HG03066 (cell line): ENCODE data around the gene NRCAM.
A peak's percentile ranks its signal among the peaks of the same experiment; 100 is the strongest.

Experiments
- ATAC-seq: cut with Tn5 transposase; IDR thresholded peaks from one replicate; pipeline ENCODE4 v1.9.1; 2021; ENCODE audit warnings: low read depth; ENCODE audit not compliant: unreplicated experiment

NRCAM gene

DNA sequence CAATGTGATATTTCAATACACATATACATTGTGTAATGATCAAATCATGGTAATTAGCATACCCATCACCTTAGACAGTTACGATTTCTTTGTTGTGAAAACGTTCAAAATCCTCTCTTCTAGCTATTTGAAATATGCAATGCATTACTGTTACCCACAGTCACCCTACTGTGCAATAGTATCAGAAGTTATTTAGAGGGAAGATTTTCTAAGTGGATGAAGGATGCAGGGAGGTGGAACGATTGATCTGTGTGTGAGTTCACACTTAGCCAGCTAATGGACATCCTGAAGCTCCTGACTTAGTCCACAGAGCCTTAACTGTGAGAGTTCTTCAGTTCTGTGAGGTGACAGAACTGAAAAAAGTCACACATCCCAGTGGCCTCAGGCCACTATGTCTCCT is 228.9 kb downstream of the NRCAM start:
- ATAC-seq = no peak

DNA sequence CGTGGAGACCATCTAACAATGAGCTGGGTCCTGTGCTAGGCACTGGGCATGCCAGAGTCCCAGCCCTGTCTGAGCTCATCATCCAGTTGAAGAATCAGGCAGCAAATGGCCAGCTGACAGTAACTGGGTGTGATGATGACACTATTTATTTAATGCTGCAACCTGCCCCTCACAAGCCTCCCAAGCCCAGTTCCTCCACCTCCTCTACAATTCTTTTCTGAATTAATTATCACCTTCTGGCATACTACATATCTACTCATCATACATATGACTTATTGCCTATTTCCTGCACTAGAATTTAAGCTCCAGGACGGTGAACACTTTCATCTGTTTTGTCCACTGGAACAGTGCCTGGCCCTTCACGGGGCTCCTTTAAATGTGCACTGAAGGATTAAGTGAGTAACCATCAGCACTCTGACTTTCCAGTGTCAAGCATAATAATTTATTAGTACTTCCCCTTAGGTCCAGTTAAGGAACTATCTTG is 229.4 kb downstream of the NRCAM start:
- no peak for ATAC-seq

DNA sequence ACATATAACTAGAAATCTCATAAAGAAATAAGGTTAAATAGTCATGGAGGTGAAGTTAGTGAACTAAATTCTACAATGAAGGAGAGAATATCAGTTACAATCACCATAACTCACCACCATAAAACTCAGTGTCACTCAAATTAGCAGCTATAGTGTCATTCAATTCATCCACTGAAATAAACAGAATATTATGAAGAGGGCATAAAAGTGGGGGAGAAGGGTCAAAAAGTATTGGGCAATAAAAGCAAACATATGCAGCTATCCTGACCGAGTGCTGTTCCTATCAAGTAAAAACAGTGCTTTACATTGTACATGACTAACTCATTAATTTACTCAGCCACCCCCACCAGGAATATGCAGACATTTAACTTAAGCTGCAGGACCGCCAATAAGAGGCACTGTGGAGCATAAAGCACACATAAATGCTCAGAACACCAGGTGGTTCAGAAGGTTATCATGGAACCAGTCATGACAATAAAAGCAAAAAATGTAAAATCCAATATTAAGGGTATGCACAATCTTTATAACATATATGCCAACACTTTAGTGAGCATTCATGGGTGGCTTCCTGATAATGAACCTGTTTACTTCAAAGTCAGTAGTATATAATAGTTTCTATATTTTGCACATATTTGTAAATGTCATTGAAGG is 230.6 kb downstream of the NRCAM start:
- ATAC-seq = no peak

DNA sequence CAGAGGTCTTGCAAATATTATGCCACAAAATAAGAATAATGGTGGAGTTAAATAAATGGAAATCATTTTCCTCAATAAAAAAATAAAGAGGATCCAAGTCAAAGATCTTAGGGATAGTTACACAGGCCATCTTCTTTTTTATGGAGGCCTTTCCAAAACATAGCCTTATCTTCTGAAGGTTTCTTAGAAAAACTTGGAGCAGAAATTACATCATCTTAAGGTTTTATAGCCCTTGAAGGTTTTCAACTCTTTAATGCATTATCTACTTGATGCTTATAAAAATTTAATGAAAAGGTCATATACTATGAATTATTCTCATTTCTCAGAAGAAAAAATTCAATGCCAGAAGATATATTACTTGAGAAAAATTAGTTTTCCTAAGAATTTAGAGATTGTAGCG is 231.8 kb downstream of the NRCAM start:
- ATAC-seq = no peak

DNA sequence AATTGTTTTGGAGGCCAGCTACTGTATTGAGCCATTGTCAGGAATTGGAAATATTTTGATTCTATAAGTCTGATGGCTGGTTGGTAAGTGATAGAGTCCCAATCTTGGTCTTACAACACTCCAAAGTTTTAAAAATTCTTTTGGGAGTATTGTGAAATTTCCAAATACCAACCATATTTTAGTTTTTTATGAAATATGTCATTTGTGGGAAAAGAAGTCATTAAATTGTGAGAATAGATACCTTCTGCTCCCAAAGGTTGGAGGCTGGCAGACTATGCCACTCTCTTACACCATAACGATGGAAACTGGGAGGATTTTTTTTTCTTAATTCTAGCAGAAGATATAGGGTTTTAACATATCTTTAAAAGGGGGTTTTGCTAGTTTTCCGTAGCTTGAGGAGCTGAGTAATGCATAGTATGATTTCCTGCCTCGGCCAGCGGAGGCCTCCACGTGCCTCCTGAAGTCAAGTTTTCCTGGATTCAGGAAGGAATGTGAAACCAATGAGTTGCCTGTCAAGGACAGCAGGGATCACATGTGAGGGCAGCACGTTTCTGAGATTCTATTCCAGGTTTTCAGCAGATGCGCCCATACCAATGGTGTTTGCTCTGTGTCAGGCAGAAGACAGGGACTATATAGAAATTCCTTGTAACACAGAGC is 233.9 kb downstream of the NRCAM start:
- ATAC-seq = no peak

DNA sequence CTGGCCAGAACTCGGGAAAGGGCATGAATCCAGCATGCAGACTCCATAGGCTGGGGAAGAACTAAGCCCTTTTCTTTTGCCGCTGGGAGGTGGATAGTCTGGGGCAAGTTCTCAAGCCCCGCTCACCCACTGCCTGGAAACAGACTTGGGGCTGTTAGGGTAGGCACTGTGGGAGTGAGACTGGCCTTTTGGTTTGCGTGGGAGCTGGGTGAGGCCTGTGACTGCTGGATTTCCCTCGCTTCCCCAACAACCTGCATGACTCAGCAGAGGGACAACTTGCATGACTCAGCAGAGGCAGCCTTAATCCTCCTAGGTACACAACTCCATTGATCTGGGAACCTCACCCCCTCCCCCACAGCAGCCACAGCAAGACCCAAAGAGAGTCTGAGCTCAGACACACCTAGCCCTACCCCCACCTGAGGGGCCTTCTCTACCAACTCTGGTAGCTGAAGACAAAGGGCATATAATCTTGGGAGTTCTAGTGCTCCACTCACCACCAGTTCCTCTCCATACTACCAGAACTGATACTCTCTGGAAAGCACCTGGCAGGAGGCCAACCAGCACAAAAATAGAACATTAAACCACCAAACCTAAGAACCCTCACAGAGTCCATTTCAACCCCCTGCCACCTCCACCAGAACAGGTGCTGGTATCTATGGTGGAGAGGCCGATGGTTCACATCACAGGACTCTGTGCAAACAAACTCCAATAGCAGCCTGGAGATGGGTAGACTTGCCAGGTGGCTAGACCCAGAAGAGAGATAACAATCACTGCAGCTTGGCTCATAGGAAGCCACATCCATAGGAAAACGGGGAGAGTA is 244.6 kb downstream of the NRCAM start:
- peak; percentile 64 for ATAC-seq

DNA sequence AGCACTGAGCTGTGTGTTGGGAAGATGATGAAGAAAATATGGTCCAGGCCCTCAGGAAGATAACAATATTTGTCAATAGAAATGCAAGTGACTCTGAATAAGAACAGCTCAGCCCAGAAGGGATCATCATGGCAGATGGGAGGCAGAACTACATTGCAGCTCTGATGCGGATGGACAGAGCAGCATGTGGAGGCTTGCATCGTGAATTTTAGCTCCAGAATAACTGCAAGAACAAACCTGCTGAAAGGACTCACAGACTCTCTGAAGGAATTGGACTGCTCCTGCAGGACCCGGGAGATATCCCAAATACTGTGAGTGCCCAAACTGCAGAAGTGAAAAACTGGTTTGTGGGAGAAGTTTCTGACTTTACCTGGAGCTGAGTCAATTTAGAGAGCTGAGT is 245.4 kb downstream of the NRCAM start:
- ATAC-seq = no peak

DNA sequence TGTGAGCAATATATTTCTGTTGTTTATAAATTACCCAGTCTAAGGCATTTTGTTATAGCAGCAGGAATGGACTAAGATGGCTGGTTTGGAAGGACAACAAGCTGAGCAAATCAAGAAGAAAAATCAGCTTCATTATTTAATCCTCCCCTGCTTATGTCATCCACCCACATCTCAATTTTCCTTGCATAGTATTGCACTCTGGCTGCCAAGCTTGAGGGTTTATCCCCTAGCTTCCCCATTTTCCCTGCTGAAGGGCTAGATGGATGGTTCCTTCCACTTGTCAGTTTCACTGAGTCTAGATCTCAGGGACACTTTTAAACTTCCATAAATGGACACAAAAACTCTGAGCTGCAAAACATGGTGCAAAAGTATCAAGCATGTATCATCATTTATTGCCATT is 250.9 kb downstream of the NRCAM start:
- ATAC-seq = no peak

DNA sequence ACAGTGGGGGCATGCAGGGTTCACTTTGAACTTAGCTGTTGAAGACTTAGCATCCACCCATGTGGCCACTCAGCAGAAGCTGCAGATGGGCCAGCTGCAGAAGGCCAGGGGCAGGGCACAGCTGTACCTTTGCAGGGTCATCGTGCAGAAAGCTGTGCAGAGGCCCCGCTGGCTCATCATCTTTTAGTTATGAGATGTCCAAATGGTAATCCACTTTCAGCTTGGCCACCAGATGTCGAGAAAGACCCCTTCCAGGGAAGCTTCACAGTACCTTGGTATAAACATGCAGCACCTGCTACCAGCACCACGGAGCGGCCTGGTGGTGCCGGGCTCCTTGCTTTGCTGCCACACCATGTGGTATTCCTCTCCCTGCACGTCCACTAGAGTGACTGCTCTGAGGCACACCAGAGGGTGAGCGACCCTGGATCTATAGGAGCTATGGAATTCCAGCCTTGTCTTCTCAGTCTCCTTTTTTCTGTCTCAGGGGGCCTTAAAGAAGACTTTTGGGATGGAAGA is 251.9 kb downstream of the NRCAM start:
- no peak for ATAC-seq

DNA sequence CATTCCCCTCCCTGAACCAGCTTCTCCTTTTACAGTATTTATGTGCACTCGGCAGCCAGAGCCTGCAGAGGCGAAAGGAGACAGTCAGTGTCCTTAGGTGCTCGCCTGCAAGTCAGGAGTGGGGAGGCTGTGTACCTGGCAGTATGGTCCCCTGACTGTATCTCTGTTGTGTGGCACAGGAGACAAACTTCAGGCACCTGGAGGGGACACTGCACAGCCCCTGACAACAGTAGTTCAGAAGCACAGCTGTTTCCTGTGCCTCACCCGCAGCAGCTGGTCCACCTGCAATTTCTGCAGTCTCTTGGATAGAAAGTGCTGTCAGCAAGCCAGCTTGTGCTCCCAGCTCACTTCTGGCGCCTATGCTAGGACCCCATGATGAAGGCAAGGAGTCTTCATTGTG is 252.7 kb downstream of the NRCAM start:
- ATAC-seq = peak; percentile 84

DNA sequence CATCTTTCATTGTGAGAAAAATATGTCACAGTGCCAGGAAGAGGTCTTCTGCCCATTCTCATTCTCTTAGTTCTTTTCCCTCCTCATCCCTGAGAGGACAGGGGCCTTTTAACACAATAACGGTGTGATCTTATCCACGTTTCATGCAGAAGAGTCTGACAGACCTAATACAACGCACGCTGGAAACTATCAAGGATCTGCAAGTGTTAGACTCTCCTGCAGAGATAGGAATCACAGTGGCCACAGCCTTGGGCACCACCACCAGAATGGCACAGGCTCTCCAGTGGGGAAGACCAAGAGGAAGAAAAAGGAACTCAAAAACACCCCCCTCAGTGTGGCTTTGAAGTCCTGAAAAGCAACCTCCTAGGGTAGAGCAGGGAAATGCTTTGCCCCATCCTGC is 253.5 kb downstream of the NRCAM start:
- no peak for ATAC-seq

DNA sequence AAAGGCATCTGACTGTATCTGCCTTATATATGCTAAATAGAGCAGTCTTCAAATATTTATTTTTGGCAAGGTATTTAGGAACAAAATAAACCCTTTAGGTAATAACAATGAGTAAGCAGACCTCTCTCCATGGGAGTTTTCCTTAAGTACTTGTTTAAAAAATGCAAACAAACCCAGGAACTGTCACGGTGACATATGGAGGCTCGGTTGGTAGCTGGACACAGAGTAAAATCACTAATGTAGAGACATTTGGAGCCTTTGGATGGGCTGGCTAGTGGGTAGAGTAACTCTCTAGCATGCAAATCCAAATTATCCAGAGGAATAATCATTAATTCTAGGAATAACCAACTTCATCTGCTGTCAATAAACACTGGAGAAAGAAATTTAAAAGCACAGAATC is 254.5 kb downstream of the NRCAM start:
- ATAC-seq = no peak

DNA sequence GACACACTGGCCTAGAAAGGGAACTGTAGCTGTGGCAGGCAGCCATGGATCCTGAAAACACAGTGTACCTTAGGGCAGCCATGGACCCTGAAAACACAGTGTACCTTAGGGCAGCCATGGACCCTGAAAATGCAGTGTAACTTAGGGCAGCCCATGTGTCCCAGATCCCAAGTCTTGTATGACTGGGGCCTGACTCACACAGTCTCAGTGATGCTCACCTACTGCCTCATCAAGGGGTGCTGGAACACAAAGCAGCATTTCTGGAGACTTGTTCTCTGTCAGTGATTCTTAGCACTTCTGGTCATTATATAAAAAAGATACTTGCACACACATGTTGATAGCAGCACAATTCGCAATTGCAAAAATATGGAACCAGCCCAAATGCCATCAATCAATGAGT is 255.9 kb downstream of the NRCAM start:
- no peak for ATAC-seq

DNA sequence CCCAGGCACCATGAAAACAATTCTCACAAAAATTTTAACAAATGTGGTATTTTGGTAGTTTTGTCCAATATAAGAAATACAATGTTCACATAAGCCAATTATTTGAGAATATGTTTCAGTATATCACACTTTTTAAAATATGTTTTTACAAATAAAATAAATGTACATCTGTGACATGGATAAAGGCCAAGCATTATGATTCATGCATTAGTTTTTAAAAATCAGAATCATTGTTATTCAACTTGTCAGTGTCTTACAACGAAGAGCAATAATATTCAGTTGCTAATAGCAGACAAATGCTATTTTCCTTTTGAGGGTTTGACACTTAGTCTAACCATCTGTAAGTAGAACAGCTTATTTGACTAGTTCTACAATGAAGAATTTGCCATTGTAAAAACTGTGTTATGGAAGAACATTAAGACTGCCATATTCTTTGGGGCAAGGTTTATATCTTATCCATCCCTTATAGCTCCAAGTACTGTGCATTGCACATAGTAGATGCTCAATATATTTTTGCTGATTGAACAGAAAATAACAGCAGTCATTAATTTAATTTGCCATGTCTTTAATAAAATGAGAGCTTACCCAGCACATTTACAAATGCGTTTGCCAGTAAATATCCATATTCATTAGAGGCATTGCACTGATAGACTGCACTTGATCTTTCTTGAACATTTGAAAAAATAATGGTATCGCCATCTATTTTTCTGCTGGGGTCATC is 258.7 kb downstream of the NRCAM start:
- no peak for ATAC-seq

DNA sequence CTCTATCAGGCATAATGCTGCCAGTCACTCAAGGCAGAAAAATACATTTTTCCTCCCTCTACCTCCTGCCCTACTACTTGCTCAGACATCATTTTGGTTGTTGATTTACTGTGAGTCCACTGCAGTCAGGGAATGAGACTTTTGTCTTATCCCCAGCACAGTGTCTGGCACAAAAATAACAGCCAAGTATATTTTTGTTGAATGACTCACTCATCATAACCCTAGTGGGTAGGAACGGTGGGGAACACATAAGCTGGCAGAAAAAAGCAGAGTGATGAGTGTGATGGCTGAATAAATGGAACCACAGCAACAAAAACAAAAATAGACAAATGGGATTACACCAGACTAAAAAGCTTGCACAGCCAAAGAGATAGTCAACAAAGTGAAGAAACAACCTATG is 260.2 kb downstream of the NRCAM start:
- no peak for ATAC-seq

DNA sequence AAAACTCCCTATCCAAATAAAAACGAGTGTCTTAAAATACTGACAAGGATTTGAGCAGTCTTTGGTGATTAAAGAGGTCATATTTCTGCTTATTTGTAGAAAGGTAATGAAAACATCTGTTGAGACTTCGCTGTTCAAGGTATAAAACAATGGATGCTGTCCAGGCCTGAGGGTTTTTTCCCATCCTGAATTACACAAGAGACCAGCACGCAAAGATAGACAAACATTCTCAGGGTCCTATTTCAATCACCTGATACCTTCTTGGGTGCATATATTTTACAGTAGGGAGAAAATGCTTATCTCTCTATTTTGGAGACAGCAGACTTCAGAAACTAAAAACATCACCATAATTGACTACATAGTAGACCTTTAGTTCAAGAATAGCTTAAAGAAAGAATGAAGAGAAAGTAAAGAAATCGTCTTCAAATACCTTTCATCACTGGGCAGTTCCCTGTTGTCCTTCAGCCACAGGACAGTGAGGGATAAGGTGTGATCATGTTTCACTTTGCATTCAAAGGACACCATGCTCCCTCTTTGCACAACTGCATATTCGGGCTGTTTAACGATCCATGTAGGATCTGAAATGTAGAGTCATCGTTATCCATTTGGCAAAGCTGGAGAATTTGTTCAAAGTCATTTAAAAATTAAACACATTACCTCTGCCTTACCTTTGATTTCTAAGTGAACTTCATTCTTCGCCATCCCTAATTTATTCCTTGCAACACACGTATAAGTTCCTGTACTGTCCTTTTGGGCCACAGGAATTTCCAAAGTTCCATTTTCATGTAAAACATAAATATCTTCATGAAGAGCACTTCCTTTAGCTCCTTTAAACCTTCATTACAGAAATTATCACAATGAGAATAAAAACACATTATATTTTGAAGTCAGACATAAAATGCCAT is 262.4 kb downstream of the NRCAM start:
- no peak for ATAC-seq

DNA sequence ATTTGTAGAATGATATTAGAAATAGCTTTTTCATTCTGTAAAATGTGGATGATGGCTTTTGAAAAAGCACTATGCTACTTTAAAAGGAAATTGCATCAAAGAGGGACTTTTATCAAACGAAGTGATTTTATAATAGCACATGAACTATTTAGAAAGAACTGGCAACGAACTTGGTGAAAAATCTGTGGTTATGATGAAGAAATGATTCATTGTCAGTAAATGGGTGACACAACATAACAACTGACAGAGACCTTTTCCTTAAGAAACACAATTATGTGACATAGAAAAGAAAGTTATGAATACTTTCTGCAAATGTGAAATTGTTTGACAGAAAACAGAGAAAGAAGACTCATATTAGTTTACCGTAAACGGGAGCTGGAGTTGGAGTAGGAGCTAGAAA is 265.3 kb downstream of the NRCAM start:
- no peak for ATAC-seq

DNA sequence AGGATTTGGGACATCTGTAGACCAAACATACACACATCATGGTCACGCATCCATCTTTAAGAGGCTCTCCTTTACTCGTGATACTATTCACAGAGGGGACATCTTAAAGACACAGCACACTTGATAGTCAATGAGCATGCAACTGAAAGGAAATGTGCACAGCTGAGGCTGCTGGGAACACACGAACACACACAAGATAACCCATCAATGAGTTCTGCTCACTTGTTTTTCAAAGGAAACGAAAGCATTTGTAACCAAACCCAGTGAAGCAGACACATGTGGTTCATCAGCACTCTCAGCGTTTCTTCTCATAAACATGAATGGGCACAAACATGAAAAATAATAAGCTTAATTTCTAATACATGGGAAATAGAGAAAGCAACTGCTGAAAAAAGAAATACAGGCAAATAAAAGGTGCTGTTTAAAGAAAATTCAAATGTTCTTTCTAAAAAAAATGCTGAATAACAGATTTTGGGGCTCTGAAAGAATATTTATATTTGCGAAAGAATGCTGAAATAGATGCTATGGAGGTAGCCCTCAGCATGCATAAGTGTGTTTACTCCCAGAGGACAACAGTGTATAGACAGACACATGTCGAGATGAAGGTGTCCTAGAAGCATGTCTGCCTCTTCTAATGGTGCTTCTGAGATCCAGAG is 266.4 kb downstream of the NRCAM start:
- ATAC-seq = peak; percentile 76

DNA sequence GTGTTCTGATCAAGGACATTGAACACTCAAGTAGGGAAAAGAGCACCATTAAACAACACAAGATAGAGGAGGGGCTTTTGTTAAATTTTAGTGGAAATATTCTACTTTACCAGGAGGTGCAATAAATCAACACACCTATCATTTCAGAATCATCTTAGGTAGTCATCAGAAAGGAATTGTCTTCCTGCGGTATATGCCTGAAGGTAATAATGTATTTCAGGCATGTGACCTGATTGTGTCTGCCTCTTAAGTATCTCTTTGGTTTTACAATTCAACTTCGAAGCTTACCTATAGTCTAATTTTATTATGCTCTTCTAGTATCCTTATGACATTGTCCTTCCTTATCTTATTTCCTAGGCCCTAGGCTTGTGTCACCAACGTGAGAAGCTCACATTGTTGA is 267.5 kb downstream of the NRCAM start:
- ATAC-seq = no peak
